Loucy (cell line): ENCODE data around the gene ORMDL2.

ENCODE experiments used
- H2AFZ ChIP-seq: fragments of 200-600 bp; sonication (generic); 2 replicates; pipeline ENCODE4 v1.6.0; 2016; ENCODE audit warnings: antibody characterized with exemption, mild to moderate bottlenecking, low read length, moderate library complexity
- H3F3A ChIP-seq: fragments of 200-600 bp; 2 replicates; pipeline ENCODE4 v1.6.0; 2016; ENCODE audit warnings: antibody characterized with exemption, low read depth, mild to moderate bottlenecking
- H3K27me3 ChIP-seq: fragments of 200-600 bp; sonication (generic); 2 replicates; pipeline ENCODE4 v1.6.1; 2014; ENCODE audit warnings: low read length, mild to moderate bottlenecking; ENCODE audit not compliant: insufficient read depth, poor library complexity, severe bottlenecking
- H3K36me3 ChIP-seq: fragments of 200-600 bp; sonication (generic); 2 replicates; pipeline ENCODE4 v1.6.1; 2016; ENCODE audit warnings: low read length; ENCODE audit not compliant: insufficient read depth
- H3K4me1 ChIP-seq: fragments of 200-600 bp; sonication (generic); 2 replicates; pipeline ENCODE4 v1.5.1; 2014; ENCODE audit warnings: low read length, mild to moderate bottlenecking; ENCODE audit not compliant: insufficient read depth, poor library complexity, severe bottlenecking
- H3K4me2 ChIP-seq: fragments of 200-600 bp; sonication (generic); 2 replicates; pipeline ENCODE4 v1.6.0; 2014; ENCODE audit warnings: antibody characterized with exemption, low read length, low read depth, mild to moderate bottlenecking; ENCODE audit not compliant: poor library complexity, severe bottlenecking
- H3K4me3 ChIP-seq: fragments of 200-600 bp; sonication (generic); 2 replicates; pipeline ENCODE4 v1.5.1; 2014; ENCODE audit warnings: low read length, mild to moderate bottlenecking, mixed read lengths; ENCODE audit not compliant: poor library complexity, severe bottlenecking
- H3K79me2 ChIP-seq: fragments of 200-600 bp; sonication (generic); 2 replicates; pipeline ENCODE4 v1.6.1; 2014; ENCODE audit warnings: low read length; ENCODE audit not compliant: insufficient read depth
- H3K9ac ChIP-seq: fragments of 200-600 bp; sonication (generic); 2 replicates; pipeline ENCODE4 v1.6.0; 2014; ENCODE audit warnings: mild to moderate bottlenecking, low read depth, low read length, moderate library complexity; ENCODE audit not compliant: poor library complexity, severe bottlenecking
- H3K9me2 ChIP-seq: fragments of 200-600 bp; sonication (generic); replicated peaks from 2 replicates; pipeline ENCODE4 v1.6.1; 2016; ENCODE audit warnings: low read depth, low read length, mixed read lengths
- H3K9me3 ChIP-seq: fragments of 200-600 bp; sonication (generic); 2 replicates; pipeline ENCODE4 v1.6.1; 2014; ENCODE audit warnings: mild to moderate bottlenecking, antibody characterized with exemption, low read length, low read depth; ENCODE audit not compliant: insufficient read depth
- H4K20me1 ChIP-seq: fragments of 200-600 bp; sonication (generic); 2 replicates; pipeline ENCODE4 v1.6.0; 2014; ENCODE audit warnings: antibody characterized with exemption, low read length, mild to moderate bottlenecking; ENCODE audit not compliant: insufficient read depth, poor library complexity, severe bottlenecking
- EZH2phosphoT487 ChIP-seq: fragments of 200-600 bp; IDR thresholded peaks from 2 replicates; pipeline ENCODE4 v1.6.1; 2018; ENCODE audit warnings: antibody characterized with exemption, mild to moderate bottlenecking, moderate library complexity, borderline replicate concordance
- TF ChIP-seq, protein P1 (sequence below): fragments of 200-600 bp; sonication (generic); conservative IDR thresholded peaks from 2 replicates; pipeline ENCODE4 v1.5.1; 2014; ENCODE audit warnings: mild to moderate bottlenecking, antibody characterized with exemption, low read length

The ORMDL2 gene

GRCh38 chr12:55847033-55847432, 29.2 kb downstream of the ORMDL2 start:
- Histone ChIP-seq H4K20me1 (no peaks in the 10 kb centered on the region), H3K36me3 (no peaks in the 10 kb centered on the region), H3K4me2 (no peak overlapping the region), H3K9me2 (no peaks in the 10 kb centered on the region), H3F3A (no peaks in the 10 kb centered on the region), H2AFZ (0 out of 2 replicates have a peak overlapping the region, but pooled peaks have one; percentile 62), H3K9me3 (no peaks in the 10 kb centered on the region), H3K27me3 (no peaks in the 10 kb centered on the region), H3K9ac (no peak overlapping the region), H3K4me3 (no peak overlapping the region), H3K79me2 (no peaks in the 10 kb centered on the region), H3K4me1 (no peaks in the 10 kb centered on the region)
- TF ChIP-seq, protein P1, sequence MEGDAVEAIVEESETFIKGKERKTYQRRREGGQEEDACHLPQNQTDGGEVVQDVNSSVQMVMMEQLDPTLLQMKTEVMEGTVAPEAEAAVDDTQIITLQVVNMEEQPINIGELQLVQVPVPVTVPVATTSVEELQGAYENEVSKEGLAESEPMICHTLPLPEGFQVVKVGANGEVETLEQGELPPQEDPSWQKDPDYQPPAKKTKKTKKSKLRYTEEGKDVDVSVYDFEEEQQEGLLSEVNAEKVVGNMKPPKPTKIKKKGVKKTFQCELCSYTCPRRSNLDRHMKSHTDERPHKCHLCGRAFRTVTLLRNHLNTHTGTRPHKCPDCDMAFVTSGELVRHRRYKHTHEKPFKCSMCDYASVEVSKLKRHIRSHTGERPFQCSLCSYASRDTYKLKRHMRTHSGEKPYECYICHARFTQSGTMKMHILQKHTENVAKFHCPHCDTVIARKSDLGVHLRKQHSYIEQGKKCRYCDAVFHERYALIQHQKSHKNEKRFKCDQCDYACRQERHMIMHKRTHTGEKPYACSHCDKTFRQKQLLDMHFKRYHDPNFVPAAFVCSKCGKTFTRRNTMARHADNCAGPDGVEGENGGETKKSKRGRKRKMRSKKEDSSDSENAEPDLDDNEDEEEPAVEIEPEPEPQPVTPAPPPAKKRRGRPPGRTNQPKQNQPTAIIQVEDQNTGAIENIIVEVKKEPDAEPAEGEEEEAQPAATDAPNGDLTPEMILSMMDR: no peak
- no peak for TF ChIP-seq EZH2phosphoT487

DNA sequence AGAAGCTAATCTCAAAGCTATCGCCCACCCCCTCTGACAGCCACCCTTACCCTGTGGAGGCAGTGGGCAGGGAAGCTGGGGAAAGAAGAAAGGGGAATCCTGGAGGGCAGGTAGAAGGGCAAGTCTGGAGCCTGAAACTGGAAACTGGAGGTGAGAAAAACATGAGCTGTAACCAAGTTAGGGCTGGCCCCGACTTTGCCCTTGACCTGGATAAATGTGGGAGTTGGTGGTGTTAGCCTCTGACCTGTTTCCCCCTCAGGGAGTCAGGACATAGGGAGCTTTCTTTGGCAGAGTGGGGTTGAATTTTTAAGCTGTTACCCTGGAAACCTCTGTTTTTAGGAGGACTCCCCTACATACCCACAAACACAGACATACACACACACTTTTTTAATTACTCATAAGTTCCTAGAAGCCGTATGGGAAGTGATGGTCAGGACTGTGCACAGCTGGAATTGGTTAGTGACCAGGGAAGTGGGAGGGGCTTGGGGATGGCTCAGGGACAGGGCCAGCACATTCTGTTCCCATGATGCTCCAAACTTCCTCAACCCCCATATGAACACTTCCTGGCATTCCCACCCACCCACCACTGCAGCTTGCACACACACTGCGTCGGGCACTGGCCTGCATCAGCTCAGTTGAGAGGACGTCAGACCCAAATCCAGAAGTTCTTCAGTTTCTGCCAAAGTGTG, 29.9 kb downstream of the ORMDL2 start:
- Histone ChIP-seq H2AFZ (peak overlapping the region; percentile 66; the same call in 1 of the 2 replicates), H3K4me2 (no peak overlapping the region), H3K27me3 (no peaks in the 10 kb centered on the region), H3K4me3 (no peak overlapping the region), H4K20me1 (no peaks in the 10 kb centered on the region), H3K79me2 (no peaks in the 10 kb centered on the region), H3K36me3 (no peaks in the 10 kb centered on the region), H3F3A (no peaks in the 10 kb centered on the region), H3K9me3 (no peaks in the 10 kb centered on the region), H3K9me2 (no peaks in the 10 kb centered on the region), H3K4me1 (no peaks in the 10 kb centered on the region), H3K9ac (no peak overlapping the region)
- TF ChIP-seq, protein P1: no peak
- no peak for TF ChIP-seq EZH2phosphoT487

GRCh38 chr12:55849616-55850343, 31.9 kb downstream of the ORMDL2 start:
- Histone ChIP-seq H3K4me3 (no peak overlapping the region), H3K79me2 (no peaks in the 10 kb centered on the region), H2AFZ (no peak overlapping the region), H3K4me2 (no peak overlapping the region), H3K27me3 (no peaks in the 10 kb centered on the region), H3F3A (no peaks in the 10 kb centered on the region), H3K9me3 (no peaks in the 10 kb centered on the region), H3K9ac (no peak overlapping the region), H3K36me3 (no peaks in the 10 kb centered on the region), H4K20me1 (no peaks in the 10 kb centered on the region), H3K9me2 (no peaks in the 10 kb centered on the region), H3K4me1 (no peaks in the 10 kb centered on the region)
- TF ChIP-seq, protein P1: no peak
- TF ChIP-seq EZH2phosphoT487: no peak
